Mucosa of stomach (tissue), 1 donor: ENCODE data around the gene CPAMD8.
"Not testable (repeated sequence)": the region's sequence is repeated elsewhere in the genome, so short reads cannot be mapped to it uniquely, and the experiment has no call there.

Experiments used
- H3K27me3 ChIP-seq: one replicate; pipeline ENCODE4 v1.7.0; 2013; ENCODE audit warnings: mild to moderate bottlenecking, low read length; ENCODE audit not compliant: control insufficient read depth, insufficient read depth
- H3K36me3 ChIP-seq: one replicate; pipeline ENCODE4 v1.7.0; 2013; ENCODE audit warnings: low read length; ENCODE audit not compliant: control insufficient read depth, insufficient read depth
- H3K4me1 ChIP-seq: one replicate; pipeline ENCODE4 v1.7.0; 2013; ENCODE audit warnings: mild to moderate bottlenecking, low read length; ENCODE audit not compliant: control insufficient read depth, insufficient read depth
- H3K4me3 ChIP-seq: one replicate; pipeline ENCODE4 v1.7.0; 2013; ENCODE audit warnings: low read length
- H3K9ac ChIP-seq: one replicate; pipeline ENCODE4 v1.7.0; 2013; ENCODE audit warnings: mild to moderate bottlenecking, low read length, moderate library complexity
- H3K9me3 ChIP-seq: one replicate; pipeline ENCODE4 v1.7.0; 2013; ENCODE audit warnings: mild to moderate bottlenecking, low read length, moderate library complexity; ENCODE audit not compliant: control insufficient read depth
- donor health status: Pancreatic carcinoma.

Gene CPAMD8

GRCh38 chr19:16952046-16952445 lies 74.6 kb downstream of the CPAMD8 start:
- Histone ChIP-seq H3K36me3 (no peaks in the 10 kb centered on the region), H3K27me3 (no peaks in the 10 kb centered on the region), H3K4me3 (no peak overlapping the region), H3K9me3 (no peaks in the 10 kb centered on the region), H3K9ac (no peak overlapping the region), H3K4me1 (peaks cover 15% of the 10 kb centered on the region)

GRCh38 chr19:16951529-16951928 lies 75.1 kb downstream of the CPAMD8 start:
- Histone ChIP-seq H3K9ac (no peak overlapping the region), H3K9me3 (no peaks in the 10 kb centered on the region), H3K4me1 (peaks cover 12% of the 10 kb centered on the region), H3K27me3 (no peaks in the 10 kb centered on the region), H3K36me3 (no peaks in the 10 kb centered on the region), H3K4me3 (no peak overlapping the region)

- no peaks in the 10 kb centered on the region for H3K36me3 ChIP-seq
- no peaks in the 10 kb centered on the region for H3K27me3 ChIP-seq
- peaks cover 12% of the 10 kb centered on the region for H3K4me1 ChIP-seq
- H3K9ac ChIP-seq, result no peak overlapping the region
- H3K4me3 ChIP-seq, result no peak overlapping the region
- no peaks in the 10 kb centered on the region for H3K9me3 ChIP-seq
These were observed 77.0 kb downstream of the CPAMD8 start for GRCh38 chr19:16949496-16950023.

- H3K4me1 ChIP-seq, result peaks cover 12% of the 10 kb centered on the region
- no peak overlapping the region for H3K9ac ChIP-seq
- no peaks in the 10 kb centered on the region for H3K9me3 ChIP-seq
- no peaks in the 10 kb centered on the region for H3K27me3 ChIP-seq
- H3K4me3 ChIP-seq, result no peak overlapping the region
- H3K36me3 ChIP-seq, result no peaks in the 10 kb centered on the region
These were observed 79.4 kb downstream of the CPAMD8 start for GRCh38 chr19:16946951-16947940.

- Histone ChIP-seq H3K4me3 (no peak overlapping the region), H3K4me1 (peaks cover 2% of the 10 kb centered on the region), H3K36me3 (no peaks in the 10 kb centered on the region), H3K9me3 (no peaks in the 10 kb centered on the region), H3K9ac (no peak overlapping the region), H3K27me3 (no peaks in the 10 kb centered on the region)
These were observed 80.7 kb downstream of the CPAMD8 start for GRCh38 chr19:16945762-16946465.

- Histone ChIP-seq H3K27me3 (no peaks in the 10 kb centered on the region), H3K36me3 (no peaks in the 10 kb centered on the region), H3K9me3 (no peaks in the 10 kb centered on the region), H3K9ac (no peak overlapping the region), H3K4me3 (no peak overlapping the region), H3K4me1 (no peaks in the 10 kb centered on the region)
These were observed 81.3 kb downstream of the CPAMD8 start for GRCh38 chr19:16945364-16945714.

GRCh38 chr19:16944626-16945363 lies 81.8 kb downstream of the CPAMD8 start:
- H3K27me3 ChIP-seq, result no peaks in the 10 kb centered on the region
- no peaks in the 10 kb centered on the region for H3K4me1 ChIP-seq
- H3K9ac ChIP-seq, result no peak overlapping the region
- H3K4me3 ChIP-seq, result no peak overlapping the region
- H3K9me3 ChIP-seq, result no peaks in the 10 kb centered on the region
- no peaks in the 10 kb centered on the region for H3K36me3 ChIP-seq

GRCh38 chr19:16943942-16944625 lies 82.5 kb downstream of the CPAMD8 start:
- Histone ChIP-seq H3K36me3 (no peaks in the 10 kb centered on the region), H3K27me3 (no peaks in the 10 kb centered on the region), H3K9ac (no peak overlapping the region)

GRCh38 chr19:16943090-16943489 lies 83.5 kb downstream of the CPAMD8 start:
- not testable (repeated sequence) for H3K9ac ChIP-seq, H3K36me3 ChIP-seq, H3K4me3 ChIP-seq, H3K9me3 ChIP-seq, H3K27me3 ChIP-seq, H3K4me1 ChIP-seq

More at GRCh38 chr19:16943942-16944625, 82.5 kb downstream of the CPAMD8 start:
- Histone ChIP-seq H3K4me3 (no peak overlapping the region), H3K4me1 (no peaks in the 10 kb centered on the region), H3K9me3 (no peaks in the 10 kb centered on the region)

GRCh38 chr19:16942583-16942982 lies 84.0 kb downstream of the CPAMD8 start:
- Histone ChIP-seq H3K4me1 (no peaks in the 10 kb centered on the region), H3K27me3 (no peaks in the 10 kb centered on the region), H3K4me3 (no peak overlapping the region), H3K36me3 (no peaks in the 10 kb centered on the region), H3K9ac (no peak overlapping the region), H3K9me3 (no peaks in the 10 kb centered on the region)

GRCh38 chr19:16940626-16941025 lies 86.0 kb downstream of the CPAMD8 start:
- no peaks in the 10 kb centered on the region for H3K27me3 ChIP-seq
- H3K36me3 ChIP-seq, result no peaks in the 10 kb centered on the region
- H3K4me1 ChIP-seq, result no peaks in the 10 kb centered on the region
- no peak overlapping the region for H3K4me3 ChIP-seq
- no peak overlapping the region for H3K9ac ChIP-seq
- no peaks in the 10 kb centered on the region for H3K9me3 ChIP-seq
